NCI-H128 (cell line): ENCODE measurements around the gene C3orf80.
"Not testable (repeated sequence)": the region's sequence is repeated elsewhere in the genome, so short reads cannot be mapped to it uniquely, and the experiment has no call there.

Source experiments
- DNase-seq: peaks from one replicate; lab custom pipeline; 2025; ENCODE audit not compliant: unreplicated experiment; lab: John Stamatoyannopoulos, UW

Gene C3orf80

DNA sequence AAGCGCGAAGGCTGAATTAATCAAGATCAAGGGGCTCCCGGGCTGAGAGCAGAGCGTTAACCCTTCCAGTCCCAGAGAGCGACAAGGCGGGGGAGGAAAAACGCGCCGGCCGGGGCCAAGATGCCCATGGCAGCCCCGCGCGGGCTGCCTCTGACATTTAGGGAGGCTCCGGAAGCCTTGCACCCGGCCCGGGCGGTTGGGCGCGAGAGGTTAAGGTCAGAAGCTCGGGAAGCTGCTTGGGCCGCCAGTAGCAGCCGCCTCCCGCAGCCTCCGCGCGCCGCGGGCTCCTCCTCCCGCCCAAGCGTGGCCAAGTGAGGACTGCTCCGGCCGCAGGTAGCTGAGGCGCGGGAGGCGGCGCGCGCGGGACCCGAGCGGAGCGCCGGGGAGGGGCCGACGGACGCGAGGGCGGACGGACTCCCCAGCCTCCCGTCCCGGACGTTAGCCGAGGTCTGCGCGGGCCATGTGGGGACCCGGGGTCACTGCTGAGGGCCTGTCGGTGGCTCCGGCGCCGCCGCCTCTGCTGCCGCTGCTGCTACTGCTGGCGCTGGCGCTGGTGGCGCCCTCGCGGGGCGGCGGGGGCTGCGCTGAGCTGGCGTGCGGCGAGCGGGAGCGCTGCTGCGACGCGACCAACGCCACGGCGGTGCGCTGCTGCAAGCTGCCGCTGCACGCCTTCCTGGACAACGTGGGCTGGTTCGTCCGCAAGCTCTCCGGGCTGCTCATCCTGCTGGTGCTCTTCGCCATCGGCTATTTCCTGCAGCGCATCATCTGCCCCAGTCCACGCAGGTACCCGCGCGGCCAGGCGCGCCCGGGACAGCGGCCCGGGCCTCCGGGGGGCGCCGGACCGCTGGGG is at the start of gene C3orf80:
Gene C3orf80, plus strand, starts transcription at position 247 of the 850 bp plus-strand sequence. Its CDS starts 214 bp downstream, at position 461.
- DNase-seq, result peak; percentile 42

GRCh38 chr3:160176923-160177322 is 48.3 kb upstream of the C3orf80 start:
- no peak for DNase-seq

- DNase-seq, result not testable (repeated sequence)
Measured at GRCh38 chr3:160178661-160179060, 46.6 kb upstream of the C3orf80 start.

GRCh38 chr3:160179403-160179802 is 45.8 kb upstream of the C3orf80 start:
- not testable (repeated sequence) for DNase-seq

DNA sequence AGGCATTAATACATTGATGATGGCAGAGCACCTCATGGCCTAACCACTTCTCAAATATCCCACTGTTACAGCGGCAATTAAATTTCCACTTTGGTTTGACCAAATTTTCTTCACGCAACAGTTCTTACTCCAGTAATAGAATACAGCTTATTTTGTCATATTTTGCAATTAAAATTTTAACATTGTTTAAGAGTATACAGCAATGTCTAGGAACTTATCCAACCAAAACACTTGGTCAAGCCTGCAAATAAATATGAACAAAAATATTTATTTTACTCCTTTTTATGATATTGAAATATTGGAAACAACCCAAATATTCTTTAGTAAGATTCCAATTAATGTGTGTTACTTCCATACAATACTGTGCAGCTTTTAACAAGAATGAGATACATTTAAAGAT is 45.3 kb upstream of the C3orf80 start:
- no peak for DNase-seq

DNA sequence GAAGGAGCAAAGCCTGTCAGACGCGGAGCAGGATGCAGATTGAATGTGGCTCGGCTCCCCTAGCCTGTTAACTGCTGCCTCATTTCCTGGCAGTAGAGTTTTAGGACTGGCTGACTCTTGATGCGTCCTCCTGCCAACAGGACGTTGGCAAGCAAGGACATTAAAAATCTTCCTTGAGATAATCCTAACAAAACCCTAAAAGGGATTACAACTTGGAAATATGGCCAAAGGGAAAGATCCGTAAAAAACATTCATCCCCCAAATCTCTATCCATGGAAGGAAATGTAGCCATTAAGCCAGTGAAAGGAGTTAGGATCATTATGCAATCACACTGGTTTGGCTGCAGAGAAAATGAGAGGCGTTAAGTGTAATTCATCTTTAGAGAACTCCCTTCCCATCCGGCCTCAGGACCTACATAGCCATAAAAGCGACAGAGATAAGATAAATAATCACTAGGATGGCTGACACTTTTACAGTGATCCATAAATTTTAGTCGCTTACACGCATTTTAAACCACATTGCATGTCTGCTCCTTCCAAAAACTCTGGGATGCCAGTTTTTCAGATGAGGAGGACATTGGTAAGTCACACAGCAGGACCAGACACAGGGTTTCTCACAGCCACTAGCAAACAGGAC is 44.5 kb upstream of the C3orf80 start:
- no peak for DNase-seq

DNA sequence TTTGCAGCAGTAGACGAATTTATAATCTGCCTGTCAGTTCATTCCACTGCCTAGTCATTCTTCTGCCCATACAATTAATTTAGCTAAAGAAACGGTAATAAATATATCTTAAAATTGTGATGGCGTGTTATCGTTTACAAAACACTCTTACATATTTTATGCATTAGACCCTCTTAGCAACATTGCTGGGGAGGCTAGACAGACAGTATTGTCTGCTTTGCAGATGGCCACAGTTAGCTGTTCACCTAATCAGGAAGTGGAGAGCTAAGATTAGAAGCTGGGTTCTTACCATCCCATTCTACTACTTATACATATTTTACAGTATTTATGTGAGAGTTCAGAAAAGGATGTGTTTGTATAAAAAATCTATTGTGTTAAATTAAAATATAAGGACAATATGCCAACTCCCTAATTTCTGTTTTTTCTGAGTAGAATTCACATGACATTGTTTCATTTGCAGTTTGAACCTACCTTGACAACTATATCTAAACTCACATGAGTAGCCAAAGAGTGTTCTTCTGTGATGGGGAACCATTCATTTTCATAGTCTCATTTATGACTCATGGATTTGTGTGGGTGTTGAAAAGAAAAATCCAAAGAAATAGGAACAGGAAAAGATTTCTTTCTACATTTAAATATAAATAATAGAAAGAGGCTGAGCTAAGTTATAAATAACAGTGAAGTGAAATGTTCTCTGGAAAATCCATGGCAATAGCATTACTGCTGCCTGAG is 41.7 kb upstream of the C3orf80 start:
- DNase-seq, result no peak

DNA sequence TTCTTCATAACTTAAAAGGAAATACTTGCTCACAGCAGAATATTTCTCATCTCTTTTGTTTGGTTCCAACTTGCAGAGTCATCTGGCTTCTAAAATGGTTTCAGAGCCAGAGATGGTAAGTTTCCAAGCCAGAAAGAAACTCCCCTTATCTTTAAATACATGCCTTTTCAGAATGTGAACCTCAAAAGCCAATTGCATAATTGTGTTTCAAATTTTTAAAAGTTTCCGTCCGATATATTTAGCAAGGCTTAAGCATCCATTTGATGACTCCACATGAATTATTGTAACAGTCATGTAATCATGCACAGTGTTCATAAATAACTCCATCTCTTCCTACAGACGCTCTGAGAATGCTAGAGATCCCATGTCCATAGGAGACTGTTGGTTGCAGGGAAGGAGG is 40.6 kb upstream of the C3orf80 start:
- DNase-seq, result no peak

DNA sequence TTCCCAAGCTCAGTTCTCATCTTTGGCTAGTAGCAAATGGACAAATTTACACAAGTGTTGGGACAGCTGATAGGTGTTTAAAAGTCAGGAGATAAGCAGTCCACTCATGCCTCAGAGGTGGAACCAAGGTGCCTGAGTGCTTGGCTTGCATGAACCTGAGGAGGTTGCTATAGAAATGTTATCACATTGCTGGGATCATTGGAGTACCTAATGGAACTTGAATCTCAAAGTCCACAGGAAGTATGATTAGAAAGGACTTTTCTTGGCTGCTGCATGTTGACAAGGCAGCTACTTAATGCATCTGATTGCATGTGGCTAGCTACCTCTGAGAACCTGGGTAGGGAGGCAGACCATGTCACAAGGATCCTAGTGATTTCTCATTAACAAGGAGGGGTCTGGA is 39.5 kb upstream of the C3orf80 start:
- DNase-seq, result no peak

- no peak for DNase-seq
Measured at GRCh38 chr3:160187288-160187687, 37.9 kb upstream of the C3orf80 start.

GRCh38 chr3:160192310-160193029 is 32.8 kb upstream of the C3orf80 start:
- no peak for DNase-seq

- no peak for DNase-seq
Measured at GRCh38 chr3:160193644-160194192, 31.5 kb upstream of the C3orf80 start.

GRCh38 chr3:160194438-160194837 is 30.8 kb upstream of the C3orf80 start:
- no peak for DNase-seq

- DNase-seq, result no peak
Measured at GRCh38 chr3:160195106-160195505, 30.1 kb upstream of the C3orf80 start.

GRCh38 chr3:160196511-160197104 is 28.6 kb upstream of the C3orf80 start:
- no peak for DNase-seq

DNA sequence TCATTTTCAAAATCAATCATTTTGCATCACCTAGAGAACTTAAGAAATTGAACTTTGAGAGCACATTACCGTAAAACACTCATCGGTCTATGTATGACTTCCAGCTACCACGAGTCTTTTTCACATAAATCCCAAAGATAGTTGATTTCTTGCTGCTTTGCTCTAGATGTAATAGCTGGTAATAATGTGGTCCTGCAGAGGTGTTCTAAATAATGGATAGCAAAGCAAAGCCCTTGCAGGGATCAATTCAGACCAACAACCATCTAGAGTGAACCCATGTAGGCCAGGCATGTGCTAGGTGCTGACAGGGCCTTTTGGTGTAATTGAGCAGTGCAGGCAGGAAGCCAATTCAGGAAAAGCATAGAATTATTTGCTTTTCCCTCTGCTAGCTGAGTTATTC is 26.1 kb upstream of the C3orf80 start:
- no peak for DNase-seq

- peak; percentile 54 for DNase-seq
Measured at GRCh38 chr3:160200353-160200752, 24.9 kb upstream of the C3orf80 start.

DNA sequence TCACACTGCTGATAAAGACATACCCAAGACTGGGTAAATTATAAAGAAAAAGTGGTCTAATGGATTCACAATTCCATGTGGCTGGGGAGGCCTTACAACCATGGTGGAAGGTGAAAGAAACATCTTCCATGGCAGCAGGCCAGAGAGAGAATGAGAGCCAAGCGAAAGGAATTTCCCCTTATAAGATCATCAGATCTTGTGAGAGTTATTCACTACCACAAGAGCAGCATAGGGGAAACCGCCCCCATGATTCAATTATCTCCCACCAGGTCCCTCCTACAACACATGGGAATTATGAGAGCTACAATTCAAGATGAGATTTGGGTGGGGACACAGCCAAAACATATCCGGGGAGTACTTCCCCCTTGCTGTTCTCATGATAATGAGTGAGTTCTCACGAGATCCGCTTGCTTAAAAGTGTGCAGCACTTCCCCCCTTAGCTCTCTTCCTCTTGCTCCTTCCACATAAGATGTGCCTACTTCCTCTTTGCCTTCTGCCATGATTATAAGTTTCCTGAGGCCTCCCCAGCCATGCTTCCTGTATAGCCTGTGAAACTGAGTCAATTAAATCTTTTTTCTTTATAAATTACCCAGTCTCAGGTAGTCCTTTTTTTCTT is 20.7 kb upstream of the C3orf80 start:
- DNase-seq, result not testable (repeated sequence)

- no peak for DNase-seq
Measured at GRCh38 chr3:160205606-160206005, 19.6 kb upstream of the C3orf80 start.

- DNase-seq, result no peak
Measured at GRCh38 chr3:160210341-160210740, 14.9 kb upstream of the C3orf80 start.
